Spleen (tissue), 7 donors: ENCODE data around the gene GLP2R.

Experiments used
- POLR2A ChIP-seq, 3 donors: fragments of 450-650 bp; IDR thresholded peaks; one replicate each; pipeline ENCODE4 v1.5.1; 2017; ENCODE audit warnings: antibody characterized with exemption in 3 of 3, mild to moderate bottlenecking in 1 of 3
- POLR2AphosphoS5 ChIP-seq, 3 donors: sonication (generic); formaldehyde crosslinking; IDR thresholded peaks; one replicate each; pipeline ENCODE4 v1.5.1; 2017; ENCODE audit warnings: antibody characterized with exemption in 3 of 3
- TF ChIP-seq, protein P1 (sequence below), 11 experiments: fragments of 200-600 bp in 7 of 11; fragments of 450-650 bp in 4 of 11; sonication (generic) in 4 of 11; IDR thresholded peaks in 8 of 11; conservative IDR thresholded peaks in 3 of 11; 1 replicate in 7 of 11; 2 replicates in 4 of 11; pipeline versions ENCODE4 v1.4.0 to v1.8.0; 2016 to 2021; ENCODE audit warnings: antibody characterized with exemption in 11 of 11, inconsistent platforms in 4 of 11, mild to moderate bottlenecking in 1 of 11
- donor health status: DM: no; HTN: no; CAD: no; lungs with moderate emphysema.
- donor health status: DM: no; HTN: no; CAD: no.
- donor health status: DM: no; HTN: no; CAD: no.

DNA sequence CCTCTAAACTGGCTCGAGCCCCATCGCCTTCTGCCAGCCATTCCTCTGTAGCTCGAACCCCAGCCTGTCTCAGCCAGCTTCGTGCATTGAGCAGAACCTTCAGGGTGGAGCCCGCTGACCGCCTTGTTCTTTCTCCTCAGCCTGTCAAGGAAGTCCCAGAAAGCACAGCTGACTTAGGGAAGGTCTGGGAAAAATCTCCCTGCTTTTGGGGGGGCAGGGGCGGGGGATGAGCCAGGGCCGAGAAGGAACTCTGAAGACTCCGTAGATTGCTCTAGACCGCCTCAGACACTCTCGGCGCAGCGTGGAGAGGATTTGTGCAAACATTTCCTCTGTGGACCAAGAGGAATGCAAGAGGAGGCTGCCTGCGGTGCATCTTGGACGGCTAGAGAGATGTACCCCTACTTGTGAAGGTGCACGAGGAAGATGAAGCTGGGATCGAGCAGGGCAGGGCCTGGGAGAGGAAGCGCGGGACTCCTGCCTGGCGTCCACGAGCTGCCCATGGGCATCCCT, at the start of gene GLP2R:
- TF ChIP-seq, protein P1, sequence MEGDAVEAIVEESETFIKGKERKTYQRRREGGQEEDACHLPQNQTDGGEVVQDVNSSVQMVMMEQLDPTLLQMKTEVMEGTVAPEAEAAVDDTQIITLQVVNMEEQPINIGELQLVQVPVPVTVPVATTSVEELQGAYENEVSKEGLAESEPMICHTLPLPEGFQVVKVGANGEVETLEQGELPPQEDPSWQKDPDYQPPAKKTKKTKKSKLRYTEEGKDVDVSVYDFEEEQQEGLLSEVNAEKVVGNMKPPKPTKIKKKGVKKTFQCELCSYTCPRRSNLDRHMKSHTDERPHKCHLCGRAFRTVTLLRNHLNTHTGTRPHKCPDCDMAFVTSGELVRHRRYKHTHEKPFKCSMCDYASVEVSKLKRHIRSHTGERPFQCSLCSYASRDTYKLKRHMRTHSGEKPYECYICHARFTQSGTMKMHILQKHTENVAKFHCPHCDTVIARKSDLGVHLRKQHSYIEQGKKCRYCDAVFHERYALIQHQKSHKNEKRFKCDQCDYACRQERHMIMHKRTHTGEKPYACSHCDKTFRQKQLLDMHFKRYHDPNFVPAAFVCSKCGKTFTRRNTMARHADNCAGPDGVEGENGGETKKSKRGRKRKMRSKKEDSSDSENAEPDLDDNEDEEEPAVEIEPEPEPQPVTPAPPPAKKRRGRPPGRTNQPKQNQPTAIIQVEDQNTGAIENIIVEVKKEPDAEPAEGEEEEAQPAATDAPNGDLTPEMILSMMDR (IDR thresholded peaks at IDR 0.05 in 8 of 11, conservative IDR thresholded peaks at IDR 0.05 in 3 of 11) = no peak
- no peak for TF ChIP-seq POLR2A (IDR thresholded peaks at IDR 0.05)
- no peak for TF ChIP-seq POLR2AphosphoS5 (IDR thresholded peaks at IDR 0.05)
